H7 (cell line): ENCODE data around the gene REPIN1. TPM values are rescaled to one million over a fixed set of nuclear protein-coding genes. Genes with fewer than 3 reads are reported as not detected.

Source experiments
- DNase-seq: peaks from one replicate; pipeline ENCODE4 v3.0.0; 2012
- H3K27me3 ChIP-seq: 2 replicates; pipeline ENCODE4 v1.6.0; 2011; ENCODE audit warnings: mild to moderate bottlenecking, low read length; ENCODE audit not compliant: control insufficient read depth, insufficient read depth
- H3K36me3 ChIP-seq: replicated peaks from 2 replicates; pipeline ENCODE4 v1.5.1; 2011; ENCODE audit warnings: low read length; ENCODE audit not compliant: control insufficient read depth, insufficient read depth
- H3K4me3 ChIP-seq: 2 replicates; pipeline ENCODE4 v1.5.1; 2011; ENCODE audit warnings: low read depth, mild to moderate bottlenecking, control low read depth, low read length, moderate library complexity; ENCODE audit not compliant: insufficient read depth
- total RNA-seq: library from RNA; depleted of rRNA; stranded (reverse); fragments of >200 nt; shearing (Covaris generic); gene quantifications from 2 replicates; pipeline ENCODE4 v1.2.3, GENCODE V29; 2014; rRNA removed

Gene REPIN1
- total RNA-seq, result 149 and 155 TPM in 2 replicates

DNA sequence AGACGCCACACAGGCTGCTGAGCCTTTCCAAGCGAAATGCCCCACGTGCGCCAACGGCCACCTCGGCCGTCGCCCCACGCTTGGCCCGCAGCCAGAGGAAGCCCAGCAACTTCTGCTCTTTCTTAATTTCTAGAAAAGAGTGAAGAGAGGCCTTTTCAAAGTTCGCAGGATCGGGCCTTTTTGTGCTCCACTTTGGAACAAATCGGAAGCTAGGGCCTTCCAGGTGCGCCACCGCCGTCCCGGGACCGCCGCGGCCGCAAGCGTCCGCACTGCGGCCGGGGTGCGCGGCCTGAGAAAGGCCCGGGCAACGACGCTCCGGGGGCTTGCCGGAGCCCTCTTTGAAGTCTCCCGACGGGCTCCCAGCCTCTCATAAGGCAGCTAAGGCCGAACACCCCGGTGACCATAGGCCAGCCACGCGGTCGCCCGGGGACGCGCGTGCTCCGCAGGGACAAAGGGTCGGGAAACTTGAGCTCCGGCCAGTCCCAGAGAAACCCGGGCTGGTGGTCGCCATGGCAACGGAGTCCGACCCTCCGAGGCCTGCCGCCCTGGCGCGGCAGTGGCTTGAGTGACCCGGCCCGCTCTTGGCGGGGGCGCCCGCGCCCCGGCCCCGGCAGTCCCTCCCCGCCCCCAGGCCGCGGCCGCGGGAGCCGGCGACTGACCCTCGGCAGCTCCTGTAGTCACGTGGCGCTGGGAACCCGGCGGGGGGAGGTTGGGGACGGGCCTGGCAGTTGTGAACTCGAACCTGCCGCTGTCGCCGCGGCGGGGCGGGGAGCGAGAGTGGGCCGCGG is at the start of gene REPIN1:
REPIN1 (plus strand) TSS at position 727 of the 788 bp plus-strand sequence. CDS start 890 bp downstream, outside the sequence.
- peak; percentile 94 for DNase-seq
- Histone ChIP-seq H3K36me3 (peaks cover 12% of the 10 kb centered on the region), H3K4me3 (peak within 1 kb of the TSS; percentile 94), H3K27me3 (no peaks in the 10 kb centered on the region)

DNA sequence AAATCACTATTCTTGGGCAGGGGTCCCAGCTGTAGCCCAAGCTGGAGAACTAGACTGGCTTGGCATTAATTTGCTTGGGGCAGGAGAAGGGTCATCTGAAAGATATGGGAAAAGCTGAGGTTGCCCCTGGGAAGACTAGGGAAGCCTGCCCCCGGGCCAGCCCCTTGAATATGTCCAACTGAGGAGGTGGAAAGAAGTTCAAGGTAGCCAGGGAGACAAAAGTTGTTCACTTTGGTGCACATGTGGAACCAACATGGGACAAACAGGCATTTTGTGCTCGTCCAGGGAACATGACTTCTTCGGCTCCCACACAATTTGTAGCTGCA is 46.9 kb upstream of the REPIN1 start:
- DNase-seq, result no peak
- Histone ChIP-seq H3K27me3 (no peaks in the 10 kb centered on the region), H3K4me3 (no peak overlapping the region), H3K36me3 (peaks cover 13% of the 10 kb centered on the region)

DNA sequence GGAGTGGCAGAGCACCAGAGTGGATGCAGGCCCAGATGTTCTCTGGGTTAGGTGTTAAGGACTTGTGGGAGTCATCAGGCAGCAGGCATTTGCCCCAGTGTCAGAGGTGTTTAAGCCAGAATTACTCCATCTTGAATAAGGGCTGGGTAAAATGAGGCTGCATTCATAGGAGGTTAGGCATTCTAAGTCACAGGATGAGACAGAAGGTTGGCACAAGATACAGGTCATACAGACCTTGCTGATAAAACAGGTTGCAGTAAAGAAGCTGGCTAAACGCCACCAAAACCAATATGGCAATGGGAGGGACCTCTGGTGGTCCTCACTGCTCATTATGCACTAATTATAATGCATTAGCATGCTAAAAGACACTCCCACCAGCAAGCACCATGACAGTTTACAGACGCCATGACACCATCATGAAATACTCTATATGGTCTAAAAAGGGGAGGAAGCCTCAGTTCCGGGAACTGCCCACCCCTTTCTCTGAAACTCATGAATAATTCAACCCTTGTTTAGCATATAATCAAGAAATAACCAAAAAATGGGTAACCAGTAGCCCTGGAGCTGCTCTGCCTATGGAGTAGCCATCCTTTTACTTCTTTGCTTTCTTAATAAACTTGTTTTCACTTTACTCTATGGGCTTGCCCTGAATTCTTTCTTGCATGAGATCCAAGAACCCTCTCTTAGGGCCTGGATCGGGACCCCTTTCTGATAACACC is 46.3 kb upstream of the REPIN1 start:
- H3K4me3 ChIP-seq, result peak overlapping the region; percentile 74
- DNase-seq, result no peak
- no peaks in the 10 kb centered on the region for H3K27me3 ChIP-seq
- peaks cover 16% of the 10 kb centered on the region for H3K36me3 ChIP-seq

DNA sequence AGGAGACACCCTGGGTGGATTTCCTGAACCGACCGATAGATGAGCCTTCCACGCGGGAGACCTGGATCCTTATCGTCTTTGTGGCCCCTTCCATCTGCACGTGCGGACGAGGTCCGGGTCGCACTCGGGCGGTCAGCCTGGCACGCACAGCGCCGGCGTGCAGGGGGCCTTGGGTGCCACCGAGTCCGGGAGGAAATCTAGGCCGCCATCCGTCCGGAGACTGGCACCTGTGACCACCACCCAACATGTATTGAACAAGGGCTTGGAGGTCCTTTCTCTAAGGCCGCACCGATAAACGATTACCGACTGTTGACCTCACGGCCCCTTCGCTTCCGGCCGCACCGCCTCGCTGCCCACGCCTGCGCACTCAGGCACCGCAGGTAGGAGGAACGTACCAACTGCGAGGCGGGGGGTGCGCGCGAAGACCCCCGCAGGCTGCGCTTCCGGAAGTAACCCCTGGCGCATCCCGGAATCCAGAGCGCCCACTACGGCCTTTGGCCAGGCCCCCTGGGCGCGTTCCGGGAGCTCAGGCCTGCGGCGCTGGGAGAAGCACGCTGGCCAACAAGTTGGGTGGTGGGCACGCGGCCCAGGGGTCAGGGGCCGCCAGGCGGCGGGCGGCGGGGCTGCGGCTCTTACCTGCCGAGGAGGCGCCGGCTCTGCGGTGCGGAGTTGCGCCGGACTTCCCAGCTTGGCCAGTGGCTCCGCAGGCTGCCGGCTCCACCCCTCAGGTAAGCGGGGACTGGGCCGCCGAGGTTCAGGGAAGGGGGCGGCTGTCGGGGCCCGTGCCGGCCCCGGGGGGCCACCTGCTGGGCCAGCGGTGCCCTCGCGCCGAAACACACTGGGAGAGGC is 45.6 kb upstream of the REPIN1 start, which contains the start of the genes ACTR3C and LRRC61:
ACTR3C (minus strand) TSS at position 713 of the 849 bp plus-strand sequence. CDS start 28,249 bp downstream, outside the sequence.
LRRC61 (plus strand) TSS at position 523 of the 849 bp plus-strand sequence. CDS start 13,507 bp downstream, outside the sequence.
- no peaks in the 10 kb centered on the region for H3K27me3 ChIP-seq
- peaks cover 18% of the 10 kb centered on the region for H3K36me3 ChIP-seq
- DNase-seq, result peak; percentile 54
- peak within 1 kb of the TSS; percentile 74 for H3K4me3 ChIP-seq

DNA sequence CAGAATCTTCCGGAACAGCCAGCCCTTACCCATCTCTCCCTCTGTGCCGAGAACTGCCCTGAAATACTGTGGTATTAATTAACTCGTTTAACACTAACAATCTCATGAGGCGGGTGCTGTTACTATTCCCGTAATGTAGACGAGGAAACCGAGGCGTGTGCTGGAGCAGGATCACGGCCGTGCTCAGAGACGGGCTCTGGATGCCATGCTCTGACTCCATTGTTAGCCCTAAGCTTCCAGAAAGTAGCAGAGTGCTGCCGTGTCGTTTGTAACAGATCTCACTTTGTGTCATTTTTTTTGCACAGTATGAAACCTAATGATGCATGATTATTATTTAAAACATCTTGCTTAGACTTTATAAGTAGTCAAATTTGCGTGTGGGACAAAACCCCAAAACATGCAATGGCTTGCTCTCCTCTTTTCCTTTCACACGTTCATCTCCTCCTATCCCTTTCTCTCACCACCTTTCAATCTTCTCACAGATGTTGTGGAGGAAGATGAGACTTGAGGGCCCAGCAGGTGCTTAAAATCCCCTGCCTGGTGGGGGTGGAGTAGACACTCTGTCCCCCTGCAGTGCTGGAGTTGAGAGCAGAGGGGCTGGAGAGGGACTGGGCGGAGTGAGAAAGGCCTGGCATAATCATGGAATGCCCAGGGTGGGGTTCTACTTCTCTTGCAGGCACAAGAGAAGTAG is 44.8 kb upstream of the REPIN1 start:
- Histone ChIP-seq H3K4me3 (peak overlapping the region; percentile 74), H3K36me3 (peaks cover 21% of the 10 kb centered on the region), H3K27me3 (no peaks in the 10 kb centered on the region)
- peak; percentile 32 for DNase-seq

DNA sequence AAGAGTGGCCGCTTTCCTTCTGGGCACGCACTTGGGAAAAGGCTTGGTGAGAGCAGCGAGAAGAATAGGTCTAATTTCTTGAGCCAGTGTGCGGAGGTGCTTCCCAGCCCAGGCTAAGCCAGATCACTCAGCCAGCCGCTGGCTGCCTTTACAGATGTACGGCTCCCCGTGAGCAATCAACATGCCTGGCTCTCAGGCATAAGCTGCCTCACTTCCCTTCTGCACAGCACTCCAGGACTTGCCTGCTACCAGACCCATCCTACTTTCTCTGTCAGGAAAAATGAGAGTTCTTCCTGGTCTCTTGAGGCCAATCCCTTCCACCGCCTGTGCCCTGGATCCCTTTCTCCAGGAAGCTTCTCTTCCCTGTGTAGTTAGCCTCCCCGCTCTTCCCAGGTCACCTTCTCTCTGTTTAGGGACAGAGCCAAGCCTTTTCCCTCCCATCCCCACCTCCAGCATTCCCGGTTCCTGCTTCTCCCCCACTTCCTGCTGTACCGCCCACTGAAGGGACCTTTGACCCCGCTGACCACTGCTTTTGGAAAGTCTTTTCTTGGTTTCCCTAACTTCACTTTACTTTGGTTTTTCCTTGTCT is 44.2 kb upstream of the REPIN1 start:
- Histone ChIP-seq H3K27me3 (no peaks in the 10 kb centered on the region), H3K4me3 (peak overlapping the region; percentile 74), H3K36me3 (peaks cover 21% of the 10 kb centered on the region)
- peak; percentile 44 for DNase-seq

DNA sequence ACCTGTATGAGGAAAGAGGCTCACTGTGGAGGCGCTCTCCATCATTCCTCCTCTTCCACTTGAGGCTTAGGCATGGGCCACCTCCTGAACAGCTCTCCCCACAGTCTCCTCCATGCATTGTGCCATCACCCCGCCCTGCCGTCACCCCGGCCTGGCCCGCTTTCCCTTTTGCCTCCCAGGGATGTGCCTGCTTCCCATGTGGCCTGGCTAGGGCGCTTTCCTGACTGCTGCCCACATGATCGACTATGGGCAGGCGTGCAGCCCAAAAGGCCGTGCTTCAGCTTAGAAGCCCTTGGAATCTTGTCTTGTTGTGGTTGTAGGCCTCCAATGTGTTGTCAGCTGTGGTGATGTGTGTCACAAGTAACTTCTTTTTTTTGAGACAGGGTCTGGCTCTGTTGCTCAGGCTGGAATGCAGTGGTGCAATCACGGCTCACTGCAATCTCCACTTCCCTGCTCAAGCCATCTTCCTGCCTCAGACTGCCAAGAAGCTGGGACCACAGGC is 43.5 kb upstream of the REPIN1 start:
- no peak for DNase-seq
- H3K27me3 ChIP-seq, result no peaks in the 10 kb centered on the region
- peaks cover 21% of the 10 kb centered on the region for H3K36me3 ChIP-seq
- no peak overlapping the region for H3K4me3 ChIP-seq

DNA sequence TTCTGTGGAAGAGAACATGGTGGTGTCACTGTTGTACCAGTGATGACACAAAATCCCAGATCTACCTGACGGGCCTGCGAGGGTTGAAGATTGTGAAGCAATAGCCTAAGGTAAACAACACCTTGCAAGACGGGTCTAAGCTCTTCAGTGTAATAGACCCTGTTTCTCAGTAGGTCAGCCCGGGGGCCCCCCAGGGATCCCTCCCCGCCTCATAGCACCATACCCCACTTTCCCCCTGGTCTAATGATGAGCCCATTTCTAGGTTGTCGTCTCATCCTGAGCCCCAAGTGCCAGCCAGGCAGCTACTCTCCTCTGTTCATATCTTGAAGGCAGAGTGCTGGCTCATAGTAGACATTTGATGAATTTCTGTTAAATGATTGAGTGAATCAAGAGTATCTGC is 42.7 kb upstream of the REPIN1 start:
- H3K27me3 ChIP-seq, result no peaks in the 10 kb centered on the region
- no peak overlapping the region for H3K4me3 ChIP-seq
- peak; percentile 10 for DNase-seq
- peaks cover 26% of the 10 kb centered on the region for H3K36me3 ChIP-seq

DNA sequence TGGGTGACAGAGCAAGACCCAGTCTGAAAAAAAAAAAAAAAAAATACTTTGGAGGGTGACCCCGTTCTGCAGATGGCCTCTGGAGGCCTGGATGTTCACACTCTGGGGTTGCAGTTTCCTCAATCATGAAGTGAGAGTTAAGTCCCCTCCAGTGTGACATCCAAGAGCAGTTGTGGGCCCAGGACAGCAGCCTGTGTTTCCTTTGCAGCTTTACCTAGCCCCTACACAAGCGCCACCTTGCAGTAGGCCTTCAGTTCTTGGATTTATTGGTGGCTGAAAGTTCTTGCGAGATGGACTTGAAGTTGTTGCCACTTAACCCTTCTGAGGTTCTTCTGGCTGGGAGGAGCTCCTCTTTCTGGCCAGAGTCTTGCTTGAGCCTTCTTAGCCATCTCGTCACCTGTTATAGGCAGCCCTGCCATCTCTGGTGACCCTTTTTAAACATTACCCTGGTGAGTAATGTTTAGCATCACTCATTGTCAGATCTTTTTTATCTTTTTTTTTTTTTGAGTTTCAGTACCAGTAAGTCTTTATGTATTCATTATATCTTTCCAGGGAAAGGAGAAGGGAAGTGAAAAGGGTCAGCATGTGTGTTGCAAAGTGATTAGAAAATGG is 41.9 kb upstream of the REPIN1 start:
- Histone ChIP-seq H3K36me3 (peaks cover 28% of the 10 kb centered on the region), H3K4me3 (no peak overlapping the region), H3K27me3 (no peaks in the 10 kb centered on the region)
- DNase-seq, result no peak

DNA sequence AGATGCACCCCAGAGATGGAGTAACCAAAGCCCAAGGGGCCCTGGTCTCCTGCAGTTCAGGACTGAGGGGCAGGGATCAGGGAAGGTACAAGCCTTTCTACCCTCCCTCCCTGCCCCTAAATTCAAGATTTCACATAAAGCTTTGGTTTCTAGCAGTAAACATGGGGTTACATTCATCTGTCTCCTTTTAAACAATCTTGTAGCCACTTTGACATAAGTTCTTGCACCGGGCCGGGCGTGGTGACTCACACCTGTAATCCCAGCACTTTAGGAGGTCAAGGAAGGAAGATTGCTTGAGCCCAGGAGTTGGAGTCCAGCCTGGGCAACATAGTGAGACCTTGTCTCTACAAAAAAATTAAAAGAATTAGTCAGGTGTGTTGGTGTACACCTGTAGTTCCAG is 41.3 kb upstream of the REPIN1 start:
- Histone ChIP-seq H3K4me3 (no peak overlapping the region), H3K27me3 (no peaks in the 10 kb centered on the region)
- DNase-seq, result no peak

DNA sequence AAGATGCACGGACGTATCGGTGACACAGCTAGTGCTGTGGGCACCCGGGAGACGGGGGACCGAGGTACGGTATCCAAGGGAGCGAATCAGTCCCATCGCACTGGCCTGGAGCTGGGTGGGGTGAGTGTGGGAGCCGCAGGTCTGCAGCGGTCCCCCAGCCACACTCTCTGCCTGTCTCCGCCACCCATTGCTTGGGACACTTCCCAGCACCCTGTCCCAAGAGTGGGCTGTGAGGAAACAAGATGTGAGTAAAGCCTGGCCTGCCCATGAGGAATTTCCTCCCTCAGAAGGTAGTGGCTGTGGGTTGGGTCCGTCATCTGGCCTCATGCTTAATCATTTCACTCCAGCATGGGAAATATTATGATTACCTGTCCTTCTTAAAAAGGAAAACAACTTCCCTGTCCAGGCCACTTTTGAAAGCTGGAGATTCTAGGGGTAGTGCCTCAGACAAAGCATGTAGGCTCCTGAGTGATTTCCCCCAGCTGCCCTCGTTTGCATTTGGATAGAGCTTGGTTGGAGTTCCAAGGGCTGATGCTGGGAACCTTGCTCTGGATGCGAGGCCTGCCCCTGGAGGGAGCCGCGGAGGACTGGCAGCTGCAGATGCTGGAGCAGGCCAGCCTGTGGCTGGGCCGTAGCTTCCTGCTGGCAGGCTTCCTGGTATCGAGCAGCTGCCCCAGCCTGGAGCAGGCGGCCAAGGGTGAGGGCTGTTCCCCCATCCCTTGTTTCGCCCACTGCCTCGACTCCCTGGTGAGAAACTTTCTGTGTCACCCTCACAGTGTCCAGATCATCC is 39.1 kb upstream of the REPIN1 start:
- peaks cover 31% of the 10 kb centered on the region for H3K36me3 ChIP-seq
- DNase-seq, result peak; percentile 92
- H3K4me3 ChIP-seq, result no peak overlapping the region
- H3K27me3 ChIP-seq, result no peaks in the 10 kb centered on the region

More for the DNA sequence above, 41.3 kb upstream of the REPIN1 start:
- peaks cover 30% of the 10 kb centered on the region for H3K36me3 ChIP-seq

DNA sequence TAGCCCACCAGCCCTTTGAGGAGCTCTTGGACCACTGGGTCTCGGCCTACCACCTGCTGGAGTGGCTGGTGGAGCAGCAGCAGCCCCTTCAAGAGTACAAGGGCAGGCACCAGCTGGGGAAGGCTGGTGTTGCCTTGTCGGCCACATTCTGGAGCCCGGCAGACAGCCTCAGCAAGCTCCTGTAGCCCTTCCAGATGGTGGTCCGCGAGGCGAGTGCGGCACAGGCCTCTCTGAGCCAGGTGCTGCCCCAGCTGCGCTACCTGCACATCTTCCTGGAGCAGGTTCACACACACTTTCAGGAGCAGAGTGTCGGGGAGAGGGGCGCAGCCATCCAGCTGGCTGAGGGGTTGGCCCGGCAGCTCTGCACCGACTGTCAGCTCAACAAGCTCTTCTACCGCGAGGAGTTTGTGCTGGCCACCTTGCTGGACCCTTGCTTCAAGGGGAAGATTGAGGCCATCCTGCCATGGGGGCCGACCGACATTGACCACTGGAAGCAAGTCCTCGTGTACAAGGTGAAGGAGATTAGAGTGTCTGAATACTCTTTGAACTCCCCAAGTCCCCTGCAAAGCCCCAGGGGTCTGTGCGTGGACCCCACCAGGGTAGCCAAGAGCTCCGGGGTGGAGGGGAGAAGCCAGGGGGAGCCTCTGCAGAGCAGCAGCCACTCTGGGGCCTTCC is 38.3 kb upstream of the REPIN1 start:
- DNase-seq, result peak; percentile 54
- H3K27me3 ChIP-seq, result no peaks in the 10 kb centered on the region
- H3K4me3 ChIP-seq, result no peak overlapping the region
- H3K36me3 ChIP-seq, result peaks cover 30% of the 10 kb centered on the region
